Renal cortical epithelial cell (primary cell): ENCODE data around the gene CDK18. TPM values are rescaled to one million over a fixed set of nuclear protein-coding genes. Genes with fewer than 3 reads are reported as not detected.

Experiments
- total RNA-seq: library from RNA; depleted of rRNA; stranded (reverse); fragments of >200 nt; gene quantifications from 2 replicates; pipeline ENCODE4 v1.2.3, GENCODE V29; 2014

The CDK18 gene
- total RNA-seq, 1 donor from 2014 or later: 21.1 TPM

Other genes starting within 250 kb of the CDK18 start
- gene NUAK2, start 182.9 kb upstream of the CDK18 start, total RNA-seq: 34.6 and 59.6 TPM in 2 replicates
- gene KLHDC8A, start 147.7 kb upstream of the CDK18 start, total RNA-seq: 0.17 TPM in 1 of 2 replicates, not detected in the other
- gene LEMD1, start 82.6 kb upstream of the CDK18 start, total RNA-seq: 0.70 and 4.0 TPM in 2 replicates
- 0.65 and 1.0 TPM in 2 replicates for gene BLACAT1, start 48.6 kb upstream of the CDK18 start, total RNA-seq
- 17.4 and 26.9 TPM in 2 replicates for gene ELK4, start 127.3 kb downstream of the CDK18 start, total RNA-seq
- 5.6 and 5.9 TPM in 2 replicates for gene SLC45A3, start 175.8 kb downstream of the CDK18 start, total RNA-seq
- 120 and 123 TPM in 2 replicates for gene NUCKS1, start 245.5 kb downstream of the CDK18 start, total RNA-seq